Liver (tissue), 9 donors: ENCODE measurements around the gene GRID1. TPM values are rescaled to one million over a fixed set of nuclear protein-coding genes. Genes with fewer than 3 reads are reported as not detected.
A peak's percentile ranks its signal among the peaks of the same experiment; 100 is the strongest.

Experiments
- DNase-seq: peaks from one replicate; pipeline ENCODE4 v3.0.0-alpha.2; 2017; ENCODE audit warnings: low spot score
- H3K27ac ChIP-seq, 2 donors: one replicate each; pipeline ENCODE4 v1.7.0; 2013; ENCODE audit warnings: inconsistent platforms in 2 of 2, low read length in 2 of 2, control low read depth in 1 of 2, low read depth in 1 of 2, mild to moderate bottlenecking in 1 of 2
- H3K27me3 ChIP-seq, 4 donors: one replicate each; pipeline versions ENCODE4 v1.6.1 to v1.7.0; 2013; ENCODE audit warnings: low read length in 3 of 4, inconsistent platforms in 1 of 4, mild to moderate bottlenecking in 1 of 4, moderate library complexity in 1 of 4; ENCODE audit not compliant: control insufficient read depth in 4 of 4, insufficient read depth in 4 of 4
- H3K36me3 ChIP-seq, 4 donors: one replicate each; pipeline versions ENCODE4 v1.6.1 to v1.7.0; 2013; ENCODE audit warnings: low read length in 3 of 4, mild to moderate bottlenecking in 3 of 4, low read depth in 1 of 4, moderate library complexity in 1 of 4; ENCODE audit not compliant: control insufficient read depth in 4 of 4, insufficient read depth in 3 of 4
- H3K4me1 ChIP-seq, 4 donors: one replicate each; pipeline versions ENCODE4 v1.6.1 to v1.7.0; 2013; ENCODE audit warnings: low read length in 3 of 4, mild to moderate bottlenecking in 3 of 4, moderate library complexity in 1 of 4; ENCODE audit not compliant: control insufficient read depth in 4 of 4, insufficient read depth in 4 of 4
- H3K4me3 ChIP-seq, 3 donors: one replicate each; pipeline versions ENCODE4 v1.6.1 to v1.7.0; 2013; ENCODE audit warnings: low read length in 3 of 3, control low read depth in 1 of 3, low read depth in 1 of 3, mild to moderate bottlenecking in 1 of 3
- H3K9ac ChIP-seq, 2 donors: one replicate each; pipeline ENCODE4 v1.7.0; 2013; ENCODE audit warnings: low read length in 2 of 2, mild to moderate bottlenecking in 2 of 2, moderate library complexity in 2 of 2, control low read depth in 1 of 2, low read depth in 1 of 2
- H3K9me3 ChIP-seq, 4 donors: one replicate each; pipeline versions ENCODE4 v1.6.1 to v1.7.0; 2013; ENCODE audit warnings: low read length in 3 of 4; ENCODE audit not compliant: control insufficient read depth in 4 of 4
- EGR1 ChIP-seq, 2 donors: IDR thresholded peaks; 2 replicates each; pipeline ENCODE4 v1.6.1; 2016 to 2018; ENCODE audit warnings: antibody characterized with exemption in 2 of 2, low read depth in 2 of 2
- FOXA1 ChIP-seq: IDR thresholded peaks from 2 replicates; pipeline ENCODE4 v1.6.1; 2016; ENCODE audit warnings: antibody characterized with exemption
- FOXA2 ChIP-seq: IDR thresholded peaks from 2 replicates; pipeline ENCODE4 v1.6.1; 2016; ENCODE audit warnings: antibody characterized with exemption
- GABPA ChIP-seq, 2 donors: IDR thresholded peaks in 1 of 2; conservative IDR thresholded peaks in 1 of 2; 2 replicates each; pipeline ENCODE4 v1.6.1; 2016; ENCODE audit warnings: antibody characterized with exemption in 2 of 2, mild to moderate bottlenecking in 1 of 2, moderate library complexity in 1 of 2
- HNF4A ChIP-seq, 2 donors: conservative IDR thresholded peaks; 2 replicates each; pipeline ENCODE4 v1.6.1; 2016; ENCODE audit warnings: antibody characterized with exemption in 2 of 2, mild to moderate bottlenecking in 2 of 2
- HNF4G ChIP-seq: IDR thresholded peaks from 2 replicates; pipeline ENCODE4 v1.6.1; 2016; ENCODE audit warnings: antibody characterized with exemption
- JUND ChIP-seq, 2 donors: IDR thresholded peaks; 2 replicates each; pipeline ENCODE4 v1.6.1; 2016; ENCODE audit warnings: antibody characterized with exemption in 2 of 2
- NR2F2 ChIP-seq: IDR thresholded peaks from 2 replicates; pipeline ENCODE4 v1.6.1; 2016; ENCODE audit warnings: antibody characterized with exemption
- RAD21 ChIP-seq, 2 donors: IDR thresholded peaks; 2 replicates each; pipeline ENCODE4 v1.6.1; 2016; ENCODE audit warnings: antibody characterized with exemption in 2 of 2, mild to moderate bottlenecking in 2 of 2
- RXRA ChIP-seq, 2 donors: IDR thresholded peaks; 2 replicates each; pipeline ENCODE4 v1.6.1; 2017 to 2018; ENCODE audit warnings: antibody characterized with exemption in 2 of 2, mild to moderate bottlenecking in 1 of 2
- SP1 ChIP-seq: IDR thresholded peaks from 2 replicates; pipeline ENCODE4 v1.6.1; 2018; ENCODE audit warnings: antibody characterized with exemption, mild to moderate bottlenecking
- TAF1 ChIP-seq: conservative IDR thresholded peaks from 2 replicates; pipeline ENCODE4 v1.6.1; 2016; ENCODE audit warnings: antibody characterized with exemption, mild to moderate bottlenecking
- YY1 ChIP-seq: IDR thresholded peaks from 2 replicates; pipeline ENCODE4 v1.6.1; 2016; ENCODE audit warnings: antibody characterized with exemption, mild to moderate bottlenecking
- WGBS: extraction: QIAGEN DNeasy Blood & Tissue Kit; methylation state at CpG from one replicate; pipeline ENCODE4 v1.1.7; 2013; 5-methylcytosine and 5-hydroxymethylcytosine counted together
- polyA plus RNA-seq, 2 donors: library from polyadenylated mRNA; stranded (reverse) in 1 of 2; unstranded in 1 of 2; fragments of 200-250 nt in 1 of 2; fragments of >200 nt in 1 of 2; fragmentation: Nextera tagmentation in 1 of 2; extraction: Ambion mirVana in 1 of 2; gene quantifications; one replicate each; pipeline versions ENCODE4 v1.2.1 to v1.2.3, GENCODE V29; 2013 to 2015
- total RNA-seq, 2 donors: library from RNA; depleted of rRNA; stranded (reverse); fragments of >200 nt; gene quantifications; one replicate each; pipeline ENCODE4 v1.2.3, GENCODE V29; 2014
- TF ChIP-seq, protein P1 (sequence below): IDR thresholded peaks from 2 replicates; pipeline ENCODE4 v1.6.1; 2016; ENCODE audit warnings: antibody characterized with exemption
- TF ChIP-seq, protein P2 (sequence below): fragments of 150-350 bp; IDR thresholded peaks from 2 replicates; pipeline ENCODE4 v1.5.1; 2017; ENCODE audit warnings: improper control_type of control experiment, low read depth, low read length; ENCODE audit not compliant: missing input control
- TF ChIP-seq, protein P3 (sequence below): IDR thresholded peaks from 2 replicates; pipeline ENCODE4 v1.6.1; 2016; ENCODE audit warnings: antibody characterized with exemption
- TF ChIP-seq, protein P4 (sequence below): IDR thresholded peaks from 2 replicates; pipeline ENCODE4 v1.6.1; 2016; ENCODE audit warnings: antibody characterized with exemption
- donor health status: healthy.
- donor health status: healthy.
- donor health status: healthy.
- donor health status: healthy.
- donor health status: healthy.

Gene GRID1
- total and polyA plus RNA-seq, 4 donors: 0.09 to 0.17 (median 0.14) TPM; not detected in 1

DNA sequence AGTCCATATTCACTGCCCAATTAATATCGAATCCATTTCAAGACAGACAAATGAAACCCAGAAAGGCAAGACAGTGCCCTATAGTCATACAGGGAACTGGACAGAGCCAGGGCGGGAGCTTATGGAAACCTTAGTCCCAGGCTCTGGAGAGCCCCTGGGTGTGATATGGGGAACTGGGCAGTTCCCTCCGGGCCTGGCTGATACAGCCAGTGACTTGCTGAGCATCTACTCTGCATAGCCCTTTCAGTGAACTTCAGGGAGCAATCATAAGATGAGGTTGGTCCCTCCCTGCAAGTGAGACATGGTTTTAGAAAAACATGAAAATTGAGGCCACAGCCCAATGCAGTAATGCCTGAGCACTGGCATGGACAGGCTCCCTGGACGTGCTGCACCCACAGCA is 241.9 kb downstream of the GRID1 start:
- DNase-seq: no peak
- H3K27ac ChIP-seq: no peak overlapping the region
- no peaks in the 10 kb centered on the region for H3K9me3 ChIP-seq
- H3K27me3 ChIP-seq: no peaks in the 10 kb centered on the region
- H3K36me3 ChIP-seq: no peaks in the 10 kb centered on the region
- peaks cover 0 to 4% (median 0%) of the 10 kb centered on the region in 4 donors for H3K4me1 ChIP-seq
- 90% methylated on average over 4 of the region's 4 CpGs for WGBS
- H3K4me3 ChIP-seq: no peak overlapping the region
- H3K9ac ChIP-seq: no peak overlapping the region
- no peak for TF ChIP-seq YY1
- no peak for TF ChIP-seq JUND (IDR thresholded peaks at IDR 0.05)
- TF ChIP-seq, protein P1, sequence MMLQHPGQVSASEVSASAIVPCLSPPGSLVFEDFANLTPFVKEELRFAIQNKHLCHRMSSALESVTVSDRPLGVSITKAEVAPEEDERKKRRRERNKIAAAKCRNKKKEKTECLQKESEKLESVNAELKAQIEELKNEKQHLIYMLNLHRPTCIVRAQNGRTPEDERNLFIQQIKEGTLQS: no peak
- TF ChIP-seq, protein P2, sequence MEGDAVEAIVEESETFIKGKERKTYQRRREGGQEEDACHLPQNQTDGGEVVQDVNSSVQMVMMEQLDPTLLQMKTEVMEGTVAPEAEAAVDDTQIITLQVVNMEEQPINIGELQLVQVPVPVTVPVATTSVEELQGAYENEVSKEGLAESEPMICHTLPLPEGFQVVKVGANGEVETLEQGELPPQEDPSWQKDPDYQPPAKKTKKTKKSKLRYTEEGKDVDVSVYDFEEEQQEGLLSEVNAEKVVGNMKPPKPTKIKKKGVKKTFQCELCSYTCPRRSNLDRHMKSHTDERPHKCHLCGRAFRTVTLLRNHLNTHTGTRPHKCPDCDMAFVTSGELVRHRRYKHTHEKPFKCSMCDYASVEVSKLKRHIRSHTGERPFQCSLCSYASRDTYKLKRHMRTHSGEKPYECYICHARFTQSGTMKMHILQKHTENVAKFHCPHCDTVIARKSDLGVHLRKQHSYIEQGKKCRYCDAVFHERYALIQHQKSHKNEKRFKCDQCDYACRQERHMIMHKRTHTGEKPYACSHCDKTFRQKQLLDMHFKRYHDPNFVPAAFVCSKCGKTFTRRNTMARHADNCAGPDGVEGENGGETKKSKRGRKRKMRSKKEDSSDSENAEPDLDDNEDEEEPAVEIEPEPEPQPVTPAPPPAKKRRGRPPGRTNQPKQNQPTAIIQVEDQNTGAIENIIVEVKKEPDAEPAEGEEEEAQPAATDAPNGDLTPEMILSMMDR: no peak
- TF ChIP-seq HNF4A (conservative IDR thresholded peaks at IDR 0.05): no peak
- no peak for TF ChIP-seq EGR1 (IDR thresholded peaks at IDR 0.05; ENCODE audit: low read depth in 2 of 2)
- no peak for TF ChIP-seq FOXA1
- TF ChIP-seq SP1: no peak
- no peak for TF ChIP-seq NR2F2
- TF ChIP-seq RAD21 (IDR thresholded peaks at IDR 0.05): no peak
- TF ChIP-seq TAF1: no peak

DNA sequence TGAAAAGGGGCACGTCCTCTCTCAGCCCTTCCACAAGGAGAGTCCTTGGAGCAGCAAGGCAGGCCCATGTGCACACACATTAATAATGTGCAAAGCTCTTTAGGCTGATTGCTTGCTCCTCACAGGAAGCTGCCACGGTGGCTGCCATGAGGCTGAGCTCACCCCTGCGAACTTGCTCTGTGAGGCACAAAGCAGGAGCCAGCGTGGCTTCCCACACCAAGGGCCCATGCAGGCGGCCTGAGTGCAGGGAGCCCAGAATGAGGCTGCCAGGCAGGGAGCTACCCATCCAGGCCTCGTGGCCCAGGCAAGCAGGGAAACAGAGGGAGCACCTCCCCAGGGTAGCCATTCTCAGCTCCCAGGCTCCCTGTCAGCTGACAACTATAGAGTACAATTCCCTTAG is 242.9 kb downstream of the GRID1 start:
- H3K9me3 ChIP-seq: no peaks in the 10 kb centered on the region
- no peak overlapping the region for H3K9ac ChIP-seq
- H3K27me3 ChIP-seq: no peaks in the 10 kb centered on the region
- TF ChIP-seq NR2F2: no peak
- no peak for TF ChIP-seq SP1
- no peak for TF ChIP-seq HNF4A (conservative IDR thresholded peaks at IDR 0.05)
- TF ChIP-seq JUND (IDR thresholded peaks at IDR 0.05): no peak
- TF ChIP-seq TAF1: no peak
- no peak for TF ChIP-seq FOXA1
- DNase-seq: no peak
- H3K4me1 ChIP-seq: peaks cover 0 to 4% (median 0%) of the 10 kb centered on the region in 4 donors
- WGBS: 71% methylated on average over 6 of the region's 6 CpGs
- H3K36me3 ChIP-seq: no peaks in the 10 kb centered on the region
- H3K27ac ChIP-seq: no peak overlapping the region
- H3K4me3 ChIP-seq: no peak overlapping the region

DNA sequence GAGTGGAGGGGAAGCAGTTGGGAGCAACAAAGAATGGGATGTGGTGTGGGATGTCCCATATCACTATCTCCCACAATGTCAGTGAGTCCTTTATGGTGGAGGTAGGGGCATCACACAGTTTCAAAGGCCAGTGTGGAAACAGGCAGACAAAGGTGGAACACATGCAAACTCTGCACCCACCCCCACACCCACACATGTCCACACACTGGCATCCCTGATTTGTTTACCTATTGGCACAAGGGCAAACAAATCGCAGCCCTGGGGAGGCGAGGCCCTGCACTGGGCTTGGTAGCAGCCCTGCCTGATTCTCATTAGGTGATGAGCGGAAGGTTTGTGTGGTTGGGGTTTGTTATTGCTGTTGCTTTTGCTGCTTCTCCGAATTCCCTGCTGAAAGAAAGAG is 243.3 kb downstream of the GRID1 start:
- Histone ChIP-seq H3K27me3 (no peaks in the 10 kb centered on the region), H3K9ac (no peak overlapping the region), H3K4me1 (peaks cover 0 to 4% (median 0%) of the 10 kb centered on the region in 4 donors), H3K36me3 (no peaks in the 10 kb centered on the region), H3K9me3 (no peaks in the 10 kb centered on the region), H3K27ac (no peak overlapping the region), H3K4me3 (no peak overlapping the region)
- WGBS: 60% methylated on average over 4 of the region's 4 CpGs
- DNase-seq: no peak
- TF ChIP-seq RXRA (IDR thresholded peaks at IDR 0.05) (peak in 1 of 2 donors; percentile 46), GABPA (IDR thresholded peaks at IDR 0.05 in 1 of 2, conservative IDR thresholded peaks at IDR 0.05 in 1 of 2) (no peak), TAF1 (no peak), NR2F2 (no peak), JUND (IDR thresholded peaks at IDR 0.05) (no peak), RAD21 (IDR thresholded peaks at IDR 0.05) (no peak), FOXA1 (no peak), HNF4G (no peak), SP1 (no peak), FOXA2 (peak; percentile 22)
- TF ChIP-seq, protein P2: no peak
- TF ChIP-seq, protein P3, sequence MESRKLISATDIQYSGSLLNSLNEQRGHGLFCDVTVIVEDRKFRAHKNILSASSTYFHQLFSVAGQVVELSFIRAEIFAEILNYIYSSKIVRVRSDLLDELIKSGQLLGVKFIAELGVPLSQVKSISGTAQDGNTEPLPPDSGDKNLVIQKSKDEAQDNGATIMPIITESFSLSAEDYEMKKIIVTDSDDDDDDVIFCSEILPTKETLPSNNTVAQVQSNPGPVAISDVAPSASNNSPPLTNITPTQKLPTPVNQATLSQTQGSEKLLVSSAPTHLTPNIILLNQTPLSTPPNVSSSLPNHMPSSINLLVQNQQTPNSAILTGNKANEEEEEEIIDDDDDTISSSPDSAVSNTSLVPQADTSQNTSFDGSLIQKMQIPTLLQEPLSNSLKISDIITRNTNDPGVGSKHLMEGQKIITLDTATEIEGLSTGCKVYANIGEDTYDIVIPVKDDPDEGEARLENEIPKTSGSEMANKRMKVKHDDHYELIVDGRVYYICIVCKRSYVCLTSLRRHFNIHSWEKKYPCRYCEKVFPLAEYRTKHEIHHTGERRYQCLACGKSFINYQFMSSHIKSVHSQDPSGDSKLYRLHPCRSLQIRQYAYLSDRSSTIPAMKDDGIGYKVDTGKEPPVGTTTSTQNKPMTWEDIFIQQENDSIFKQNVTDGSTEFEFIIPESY: no peak
- TF ChIP-seq, protein P4, sequence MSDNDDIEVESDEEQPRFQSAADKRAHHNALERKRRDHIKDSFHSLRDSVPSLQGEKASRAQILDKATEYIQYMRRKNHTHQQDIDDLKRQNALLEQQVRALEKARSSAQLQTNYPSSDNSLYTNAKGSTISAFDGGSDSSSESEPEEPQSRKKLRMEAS: no peak
- TF ChIP-seq, protein P1: no peak
